Uterus (tissue), 4 donors: ENCODE results near the gene INSM1. TPM values are rescaled to one million over a fixed set of nuclear protein-coding genes. Genes with fewer than 3 reads are reported as not detected.

Experiments
- DNase-seq, 2 donors: peaks; one replicate each; pipeline ENCODE4 v3.0.0-alpha.2; 2019 to 2020
- H3K27ac ChIP-seq, 2 donors: fragments of 200-600 bp; sonication (generic); 1 replicate in 1 of 2; 2 replicates in 1 of 2; pipeline ENCODE4 v1.5.1; 2016 to 2018
- H3K27me3 ChIP-seq, 2 donors: fragments of 200-600 bp; sonication (generic); one replicate each; pipeline ENCODE4 v1.5.1; 2018 to 2019; ENCODE audit warnings: control low read depth in 1 of 2
- H3K36me3 ChIP-seq, 2 donors: fragments of 200-600 bp; sonication (generic); one replicate each; pipeline ENCODE4 v1.5.1; 2019; ENCODE audit warnings: control low read depth in 1 of 2
- H3K4me1 ChIP-seq, 2 donors: fragments of 200-600 bp; sonication (generic); one replicate each; pipeline ENCODE4 v1.5.1; 2018 to 2019; ENCODE audit warnings: control low read depth in 1 of 2
- H3K4me3 ChIP-seq, 2 donors: fragments of 200-600 bp; sonication (generic); 1 replicate in 1 of 2; 2 replicates in 1 of 2; pipeline ENCODE4 v1.5.1; 2018 to 2019; ENCODE audit warnings: mild to moderate bottlenecking in 1 of 2
- H3K9me3 ChIP-seq, 2 donors: fragments of 200-600 bp; sonication (generic); one replicate each; pipeline ENCODE4 v1.5.1; 2019; ENCODE audit warnings: control low read depth in 1 of 2
- POLR2A ChIP-seq, 2 donors: fragments of 450-650 bp; IDR thresholded peaks; one replicate each; pipeline ENCODE4 v1.6.1; 2016; ENCODE audit warnings: antibody characterized with exemption in 2 of 2, mild to moderate bottlenecking in 1 of 2, moderate library complexity in 1 of 2
- intact Hi-C: fragments of 100-400 bp; cut with DNase I; formaldehyde crosslinking; loops from one replicate; pipeline ENCODE4 v1.15.1; 2023; ENCODE audit warnings: low total_unique reads
- total RNA-seq, 4 donors: library from RNA; depleted of rRNA in 3 of 4; stranded (reverse); fragments of >200 nt in 3 of 4; gene quantifications; one replicate each; pipeline versions ENCODE4 v1.1.0 to v1.2.4, GENCODE V29; 2014 to 2023
- TF ChIP-seq, protein P1 (sequence below), 4 experiments: fragments of 200-600 bp in 2 of 4; fragments of 450-650 bp in 2 of 4; sonication (generic) in 2 of 4; IDR thresholded peaks; one replicate each; pipeline ENCODE4 v1.5.1; 2016 to 2019; ENCODE audit warnings: antibody characterized with exemption in 4 of 4, mild to moderate bottlenecking in 2 of 4, moderate library complexity in 1 of 4
- donor health status: DM: yes; HTN: yes; CAD: no.

Gene INSM1
- total RNA-seq, 4 donors from 2014 or later, result not detected

GRCh38 chr20:20375862-20376261, 8.0 kb downstream of the INSM1 start:
- no peak for DNase-seq
- no peak overlapping the region for H3K4me3 ChIP-seq
- H3K9me3 ChIP-seq, result no peaks in the 10 kb centered on the region
- no peaks in the 10 kb centered on the region for H3K36me3 ChIP-seq
- H3K4me1 ChIP-seq, result no peaks in the 10 kb centered on the region
- intact Hi-C loops, result no loop called here
- no peak overlapping the region for H3K27ac ChIP-seq
- peaks cover 0 to 8% of the 10 kb centered on the region in 2 donors for H3K27me3 ChIP-seq
- no peak for TF ChIP-seq POLR2A (IDR thresholded peaks at IDR 0.05)
- TF ChIP-seq, protein P1, sequence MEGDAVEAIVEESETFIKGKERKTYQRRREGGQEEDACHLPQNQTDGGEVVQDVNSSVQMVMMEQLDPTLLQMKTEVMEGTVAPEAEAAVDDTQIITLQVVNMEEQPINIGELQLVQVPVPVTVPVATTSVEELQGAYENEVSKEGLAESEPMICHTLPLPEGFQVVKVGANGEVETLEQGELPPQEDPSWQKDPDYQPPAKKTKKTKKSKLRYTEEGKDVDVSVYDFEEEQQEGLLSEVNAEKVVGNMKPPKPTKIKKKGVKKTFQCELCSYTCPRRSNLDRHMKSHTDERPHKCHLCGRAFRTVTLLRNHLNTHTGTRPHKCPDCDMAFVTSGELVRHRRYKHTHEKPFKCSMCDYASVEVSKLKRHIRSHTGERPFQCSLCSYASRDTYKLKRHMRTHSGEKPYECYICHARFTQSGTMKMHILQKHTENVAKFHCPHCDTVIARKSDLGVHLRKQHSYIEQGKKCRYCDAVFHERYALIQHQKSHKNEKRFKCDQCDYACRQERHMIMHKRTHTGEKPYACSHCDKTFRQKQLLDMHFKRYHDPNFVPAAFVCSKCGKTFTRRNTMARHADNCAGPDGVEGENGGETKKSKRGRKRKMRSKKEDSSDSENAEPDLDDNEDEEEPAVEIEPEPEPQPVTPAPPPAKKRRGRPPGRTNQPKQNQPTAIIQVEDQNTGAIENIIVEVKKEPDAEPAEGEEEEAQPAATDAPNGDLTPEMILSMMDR (IDR thresholded peaks at IDR 0.05), result no peak

- intact Hi-C loops, result no loop called here
- H3K4me1 ChIP-seq, result no peaks in the 10 kb centered on the region
- no peaks in the 10 kb centered on the region for H3K27me3 ChIP-seq
- H3K27ac ChIP-seq, result no peak overlapping the region
- DNase-seq, result no peak
- H3K4me3 ChIP-seq, result no peak overlapping the region
- H3K36me3 ChIP-seq, result no peaks in the 10 kb centered on the region
- no peaks in the 10 kb centered on the region for H3K9me3 ChIP-seq
- TF ChIP-seq POLR2A (IDR thresholded peaks at IDR 0.05), result no peak
- TF ChIP-seq, protein P1 (IDR thresholded peaks at IDR 0.05), result no peak
These were observed 18.3 kb downstream of the INSM1 start for GRCh38 chr20:20386192-20386591.

DNA sequence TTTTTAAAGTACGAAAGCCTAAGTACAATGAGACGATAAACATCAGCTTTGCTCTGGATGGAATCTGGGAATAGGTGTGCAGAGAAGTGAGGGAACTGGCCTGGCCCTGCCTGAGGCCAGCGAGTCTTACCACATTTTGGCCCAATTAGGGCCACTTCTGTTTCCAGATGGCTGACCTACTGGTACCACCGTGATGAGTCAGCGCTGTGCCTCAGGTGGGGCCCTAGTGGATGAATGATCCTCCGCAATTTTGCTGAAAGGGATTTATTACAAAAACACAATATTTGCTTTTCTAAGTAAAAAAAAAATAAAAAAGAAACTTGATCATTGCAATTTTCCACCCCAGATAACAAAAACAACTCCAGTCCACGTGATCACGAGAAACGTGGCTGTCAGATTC, 22.5 kb downstream of the INSM1 start:
- Histone ChIP-seq H3K4me1 (no peaks in the 10 kb centered on the region), H3K27ac (no peak overlapping the region), H3K4me3 (no peak overlapping the region), H3K9me3 (no peaks in the 10 kb centered on the region), H3K36me3 (no peaks in the 10 kb centered on the region), H3K27me3 (no peaks in the 10 kb centered on the region)
- intact Hi-C loops, result no loop called here
- DNase-seq, result no peak
- TF ChIP-seq, protein P1 (IDR thresholded peaks at IDR 0.05), result no peak
- TF ChIP-seq POLR2A (IDR thresholded peaks at IDR 0.05), result no peak

- H3K4me1 ChIP-seq, result no peaks in the 10 kb centered on the region
- no peaks in the 10 kb centered on the region for H3K27me3 ChIP-seq
- H3K36me3 ChIP-seq, result no peaks in the 10 kb centered on the region
- no peak for DNase-seq
- H3K4me3 ChIP-seq, result no peak overlapping the region
- no peak overlapping the region for H3K27ac ChIP-seq
- intact Hi-C loops, result no loop called here
- no peaks in the 10 kb centered on the region for H3K9me3 ChIP-seq
- TF ChIP-seq POLR2A (IDR thresholded peaks at IDR 0.05), result no peak
- TF ChIP-seq, protein P1 (IDR thresholded peaks at IDR 0.05), result no peak
These were observed 23.2 kb downstream of the INSM1 start for GRCh38 chr20:20391115-20391514.

DNA sequence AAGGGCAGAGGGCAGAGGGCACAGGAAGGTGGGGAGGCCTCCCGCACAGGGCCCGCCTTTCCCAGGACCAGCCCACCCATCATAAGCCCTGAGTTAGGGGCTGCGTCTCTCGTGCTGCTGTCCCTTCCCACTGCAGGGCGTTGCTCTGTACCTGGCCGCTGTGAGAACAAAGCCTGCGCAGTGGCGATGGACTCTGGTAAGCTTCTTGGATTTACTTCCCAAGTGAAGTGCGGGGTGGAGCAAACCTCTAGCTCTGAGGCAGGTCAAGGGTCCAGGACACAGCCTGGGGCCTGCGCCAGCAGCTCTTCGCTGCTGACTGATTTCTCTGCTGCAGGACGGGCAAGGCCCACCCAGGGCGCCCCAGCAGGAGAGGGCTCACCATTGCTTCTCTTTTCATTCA, 23.9 kb downstream of the INSM1 start:
- TF ChIP-seq, protein P1 (IDR thresholded peaks at IDR 0.05), result no peak
- no peak for TF ChIP-seq POLR2A (IDR thresholded peaks at IDR 0.05)
- Histone ChIP-seq H3K9me3 (no peaks in the 10 kb centered on the region), H3K4me1 (no peaks in the 10 kb centered on the region), H3K27ac (no peak overlapping the region), H3K27me3 (no peaks in the 10 kb centered on the region), H3K4me3 (no peak overlapping the region), H3K36me3 (no peaks in the 10 kb centered on the region)
- DNase-seq, result no peak
- intact Hi-C loops, result no loop called here
